Activated CD4-positive, alpha-beta memory T cell treated with anti-CD3 and anti-CD28 coated beads, Interleukin-2, amount 10 ng/mL, durations not matched to agents 7 days and 5 days (primary cell): ENCODE results near the gene TMCC1. TPM values are rescaled to one million over a fixed set of nuclear protein-coding genes. Genes with fewer than 3 reads are reported as not detected.

Experiments used
- CTCF ChIA-PET: fragments of 350-600 bp; sonication (Branson Sonifier 250); formaldehyde crosslinking; loops from one replicate; lab custom pipeline; 2021; ENCODE audit warnings: antibody characterized with exemption, inconsistent platforms; lab: Charles Lee
- POLR2A ChIA-PET: fragments of 350-600 bp; sonication (Branson Sonifier 250); formaldehyde crosslinking; loops from one replicate; lab custom pipeline; 2021; ENCODE audit warnings: antibody characterized with exemption; lab: Charles Lee
- DNase-seq: peaks from one replicate; pipeline ENCODE4 v3.0.0-alpha.2; 2020
- H3K27ac Mint-ChIP-seq: one replicate; pipeline ENCODE4 v1.8.0; 2021; ENCODE audit warnings: mild to moderate bottlenecking, mixed read lengths
- H3K27me3 Mint-ChIP-seq: one replicate; pipeline ENCODE4 v1.8.0; 2021; ENCODE audit warnings: mixed read lengths
- H3K36me3 Mint-ChIP-seq: one replicate; pipeline ENCODE4 v1.8.0; 2021; ENCODE audit warnings: low read depth, mixed read lengths
- H3K4me1 Mint-ChIP-seq: one replicate; pipeline ENCODE4 v1.8.0; 2021; ENCODE audit warnings: mixed read lengths
- H3K4me3 Mint-ChIP-seq: one replicate; pipeline ENCODE4 v1.8.0; 2021; ENCODE audit warnings: mild to moderate bottlenecking, mixed read lengths
- H3K9me3 Mint-ChIP-seq: one replicate; pipeline ENCODE4 v1.8.0; 2021; ENCODE audit warnings: mixed read lengths
- total RNA-seq, 2 experiments: library from RNA; stranded (reverse); gene quantifications; one replicate each; pipeline ENCODE4 v1.2.3, GENCODE V29; 2021

TMCC1 gene
- total RNA-seq, 2 experiments from 2014 or later: 18.5 to 20.4 TPM

GRCh38 chr3:129749692-129750091, 143.8 kb downstream of the TMCC1 start:
- Mint-ChIP-seq H3K27me3 (no peaks in the 10 kb centered on the region), H3K4me3 (no peak overlapping the region), H3K4me1 (peaks cover 13% of the 10 kb centered on the region), H3K27ac (no peak overlapping the region), H3K36me3 (peaks cover 17% of the 10 kb centered on the region), H3K9me3 (peaks cover 16% of the 10 kb centered on the region)
- CTCF ChIA-PET: interaction anchor here (1.0 kb wide), 1 partner anchor 80 kb away, joined by 4 read pairs; no protein-coding TSS in a partner anchor
- POLR2A ChIA-PET: no interaction called here
- no peak for DNase-seq

GRCh38 chr3:129747992-129748391, 145.5 kb downstream of the TMCC1 start:
- no peak for DNase-seq
- Mint-ChIP-seq H3K9me3 (peaks cover 8% of the 10 kb centered on the region), H3K27me3 (no peaks in the 10 kb centered on the region), H3K4me3 (no peak overlapping the region), H3K4me1 (peaks cover 13% of the 10 kb centered on the region), H3K27ac (no peak overlapping the region), H3K36me3 (peaks cover 9% of the 10 kb centered on the region)
- ChIA-PET POLR2A (no interaction called here), CTCF (no interaction called here)

- ChIA-PET POLR2A (no interaction called here), CTCF (no interaction called here)
- no peak for DNase-seq
- Mint-ChIP-seq H3K27ac (no peak overlapping the region), H3K9me3 (peaks cover under 1% of the 10 kb centered on the region), H3K4me1 (peaks cover 13% of the 10 kb centered on the region), H3K27me3 (no peaks in the 10 kb centered on the region), H3K36me3 (peaks cover 2% of the 10 kb centered on the region), H3K4me3 (no peak overlapping the region)
These were observed 146.4 kb downstream of the TMCC1 start for GRCh38 chr3:129747136-129747535.

- H3K27me3 Mint-ChIP-seq: no peaks in the 10 kb centered on the region
- H3K27ac Mint-ChIP-seq: no peak overlapping the region
- ChIA-PET CTCF (no interaction called here), POLR2A (no interaction called here)
- no peaks in the 10 kb centered on the region for H3K9me3 Mint-ChIP-seq
- no peaks in the 10 kb centered on the region for H3K36me3 Mint-ChIP-seq
- no peak for DNase-seq
- H3K4me3 Mint-ChIP-seq: no peak overlapping the region
- peaks cover 13% of the 10 kb centered on the region for H3K4me1 Mint-ChIP-seq
These were observed 146.9 kb downstream of the TMCC1 start for GRCh38 chr3:129746629-129747028.

DNA sequence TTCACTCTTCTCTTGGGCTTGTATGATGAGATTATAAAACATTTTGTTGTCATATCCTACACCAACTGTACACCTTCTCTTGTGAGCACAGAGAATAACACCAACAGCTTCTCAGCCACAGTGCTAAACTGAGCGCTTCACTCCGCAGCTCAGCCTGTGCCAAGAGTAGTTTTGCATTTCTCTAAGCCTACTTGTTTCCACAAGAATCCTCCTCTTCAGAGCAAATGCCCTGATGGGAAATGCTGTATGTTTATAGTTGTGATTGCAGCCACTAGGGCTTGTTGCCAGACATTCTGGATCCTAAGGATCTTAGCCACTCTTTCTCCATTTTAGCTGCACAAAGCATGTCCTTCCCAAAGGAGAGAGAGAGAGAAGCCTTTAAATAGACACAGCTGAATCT, 148.3 kb downstream of the TMCC1 start:
- no peaks in the 10 kb centered on the region for H3K36me3 Mint-ChIP-seq
- no peaks in the 10 kb centered on the region for H3K9me3 Mint-ChIP-seq
- H3K4me3 Mint-ChIP-seq: no peak overlapping the region
- ChIA-PET POLR2A (no interaction called here), CTCF (no interaction called here)
- no peak overlapping the region for H3K27ac Mint-ChIP-seq
- no peak for DNase-seq
- H3K4me1 Mint-ChIP-seq: peaks cover 13% of the 10 kb centered on the region
- no peaks in the 10 kb centered on the region for H3K27me3 Mint-ChIP-seq

- Mint-ChIP-seq H3K27me3 (no peaks in the 10 kb centered on the region), H3K4me3 (no peak overlapping the region), H3K27ac (no peak overlapping the region), H3K4me1 (no peaks in the 10 kb centered on the region), H3K9me3 (no peaks in the 10 kb centered on the region), H3K36me3 (no peaks in the 10 kb centered on the region)
- POLR2A ChIA-PET: no interaction called here
- no peak for DNase-seq
- CTCF ChIA-PET: no interaction called here
These were observed 151.7 kb downstream of the TMCC1 start for GRCh38 chr3:129741794-129742193.

DNA sequence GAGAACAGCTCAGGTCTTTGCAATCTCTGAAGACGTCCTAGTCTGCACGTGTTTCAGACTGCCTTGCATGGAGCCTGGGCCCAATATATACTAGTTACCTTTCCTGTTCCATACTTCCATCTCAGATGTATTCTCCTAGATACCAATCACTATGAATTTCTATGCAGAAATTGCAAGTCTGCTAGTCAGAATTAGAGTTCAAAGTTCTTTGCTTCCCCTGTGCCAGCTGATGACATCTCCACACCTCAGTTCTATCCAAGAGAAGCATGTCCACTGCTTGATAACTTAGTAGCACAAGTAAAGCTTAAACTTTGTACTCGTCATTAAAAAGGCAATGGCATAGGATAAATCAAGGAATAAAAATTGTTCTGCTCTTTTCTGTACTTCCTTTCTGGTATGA, 153.4 kb downstream of the TMCC1 start:
- H3K27me3 Mint-ChIP-seq: no peaks in the 10 kb centered on the region
- DNase-seq: no peak
- no peaks in the 10 kb centered on the region for H3K4me1 Mint-ChIP-seq
- ChIA-PET POLR2A (no interaction called here), CTCF (no interaction called here)
- H3K36me3 Mint-ChIP-seq: no peaks in the 10 kb centered on the region
- H3K27ac Mint-ChIP-seq: no peak overlapping the region
- no peak overlapping the region for H3K4me3 Mint-ChIP-seq
- no peaks in the 10 kb centered on the region for H3K9me3 Mint-ChIP-seq

DNA sequence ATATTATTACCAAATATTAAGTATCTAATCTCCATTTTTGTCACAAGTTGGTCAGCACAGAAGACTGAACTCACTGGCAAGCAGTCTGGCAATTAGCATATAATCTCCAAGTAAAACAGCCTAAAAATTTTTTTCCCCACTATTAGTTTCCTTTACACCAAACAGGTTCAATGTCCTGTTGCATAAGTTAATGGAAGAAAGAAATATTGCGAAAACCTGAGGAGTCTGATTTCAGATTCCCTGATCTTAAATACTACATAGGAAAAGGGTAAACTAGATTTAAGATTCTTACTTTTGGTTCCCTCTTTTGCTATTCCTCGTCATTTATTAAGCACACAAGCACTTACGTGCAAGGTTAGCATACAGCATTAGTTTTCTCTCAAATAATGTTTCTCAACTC, 153.9 kb downstream of the TMCC1 start:
- CTCF ChIA-PET: no interaction called here
- H3K4me3 Mint-ChIP-seq: no peak overlapping the region
- POLR2A ChIA-PET: no interaction called here
- H3K4me1 Mint-ChIP-seq: no peaks in the 10 kb centered on the region
- H3K36me3 Mint-ChIP-seq: no peaks in the 10 kb centered on the region
- H3K9me3 Mint-ChIP-seq: no peaks in the 10 kb centered on the region
- H3K27me3 Mint-ChIP-seq: no peaks in the 10 kb centered on the region
- H3K27ac Mint-ChIP-seq: no peak overlapping the region
- DNase-seq: no peak

GRCh38 chr3:129738172-129738571, 155.3 kb downstream of the TMCC1 start:
- Mint-ChIP-seq H3K27ac (no peak overlapping the region), H3K4me3 (no peak overlapping the region), H3K9me3 (no peaks in the 10 kb centered on the region), H3K27me3 (no peaks in the 10 kb centered on the region), H3K4me1 (no peaks in the 10 kb centered on the region), H3K36me3 (no peaks in the 10 kb centered on the region)
- ChIA-PET POLR2A (no interaction called here), CTCF (no interaction called here)
- DNase-seq: no peak

GRCh38 chr3:129736070-129736469, 157.4 kb downstream of the TMCC1 start:
- ChIA-PET CTCF (interaction anchor here (0.6 kb wide), 1 partner anchor 68 kb away, joined by 3 read pairs; no protein-coding TSS in a partner anchor), POLR2A (no interaction called here)
- H3K27ac Mint-ChIP-seq: no peak overlapping the region
- H3K9me3 Mint-ChIP-seq: no peaks in the 10 kb centered on the region
- no peaks in the 10 kb centered on the region for H3K27me3 Mint-ChIP-seq
- H3K4me1 Mint-ChIP-seq: no peaks in the 10 kb centered on the region
- no peak for DNase-seq
- H3K36me3 Mint-ChIP-seq: no peaks in the 10 kb centered on the region
- no peak overlapping the region for H3K4me3 Mint-ChIP-seq

DNA sequence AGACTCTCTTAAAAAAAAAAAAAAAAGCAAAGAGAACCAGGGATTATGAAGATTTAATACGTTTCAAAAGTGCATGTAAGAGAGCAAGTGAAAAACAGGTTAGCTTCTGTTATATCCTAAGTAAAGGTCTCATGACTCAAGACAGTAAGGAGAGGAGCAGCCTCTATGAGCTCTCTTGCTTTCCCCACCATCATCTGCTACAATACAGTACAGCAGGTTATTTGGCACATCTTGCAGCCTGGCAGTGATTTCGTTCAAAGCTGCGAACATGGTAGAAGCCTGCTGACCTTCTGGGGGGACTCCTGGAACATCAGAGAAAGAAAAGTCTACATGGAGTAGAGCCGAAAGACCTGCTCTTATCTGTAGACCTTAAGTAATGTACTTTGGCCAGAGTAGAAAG, 157.9 kb downstream of the TMCC1 start:
- Mint-ChIP-seq H3K27ac (no peak overlapping the region), H3K4me1 (no peaks in the 10 kb centered on the region), H3K9me3 (no peaks in the 10 kb centered on the region), H3K36me3 (no peaks in the 10 kb centered on the region), H3K27me3 (no peaks in the 10 kb centered on the region), H3K4me3 (no peak overlapping the region)
- POLR2A ChIA-PET: no interaction called here
- CTCF ChIA-PET: interaction anchor here (0.6 kb wide), 1 partner anchor 69 kb away, joined by 3 read pairs; no protein-coding TSS in a partner anchor
- no peak for DNase-seq

- Mint-ChIP-seq H3K36me3 (no peaks in the 10 kb centered on the region), H3K9me3 (no peaks in the 10 kb centered on the region), H3K27ac (no peak overlapping the region), H3K27me3 (no peaks in the 10 kb centered on the region), H3K4me3 (no peak overlapping the region), H3K4me1 (no peaks in the 10 kb centered on the region)
- ChIA-PET POLR2A (interaction anchor here (0.7 kb wide), 1 partner anchor 73 kb away, joined by 4 read pairs; no protein-coding TSS in a partner anchor), CTCF (no interaction called here)
- DNase-seq: no peak
These were observed 159.1 kb downstream of the TMCC1 start for GRCh38 chr3:129734449-129734848.

GRCh38 chr3:129732200-129732876, 161.2 kb downstream of the TMCC1 start:
- Mint-ChIP-seq H3K27me3 (no peaks in the 10 kb centered on the region), H3K9me3 (no peaks in the 10 kb centered on the region), H3K4me1 (no peaks in the 10 kb centered on the region), H3K36me3 (no peaks in the 10 kb centered on the region), H3K4me3 (no peak overlapping the region), H3K27ac (no peak overlapping the region)
- ChIA-PET CTCF (no interaction called here), POLR2A (no interaction called here)
- DNase-seq: no peak

- H3K9me3 Mint-ChIP-seq: no peaks in the 10 kb centered on the region
These were observed 165.8 kb downstream of the TMCC1 start for GRCh38 chr3:129727707-129728106.

More at GRCh38 chr3:129727707-129728106, 165.8 kb downstream of the TMCC1 start:
- ChIA-PET CTCF (interaction anchor here (0.5 kb wide), 1 partner anchor 159 kb away, joined by 3 read pairs; no protein-coding TSS in a partner anchor), POLR2A (no interaction called here)
- Mint-ChIP-seq H3K36me3 (no peaks in the 10 kb centered on the region), H3K4me3 (no peak overlapping the region), H3K27ac (no peak overlapping the region), H3K4me1 (no peaks in the 10 kb centered on the region), H3K27me3 (no peaks in the 10 kb centered on the region)
- no peak for DNase-seq
